HepG2 (cell line): ENCODE data around the gene ZSCAN2. TPM values are rescaled to one million over a fixed set of nuclear protein-coding genes. Genes with fewer than 3 reads are reported as not detected.

Experiments used
- BCL6 ChIP-seq: IDR thresholded peaks from 2 replicates; pipeline ENCODE4 v1.6.1; 2016; ENCODE audit warnings: missing genetic modification reagents, missing compliant biosample characterization
- ELF1 ChIP-seq: sonication (generic); formaldehyde crosslinking; IDR thresholded peaks from 2 replicates; pipeline ENCODE4 v1.4.0; 2020; ENCODE audit warnings: missing genetic modification reagents
- NFKB2 ChIP-seq: sonication (generic); formaldehyde crosslinking; IDR thresholded peaks from 2 replicates; pipeline ENCODE4 v1.4.0; 2020; ENCODE audit warnings: missing genetic modification reagents, borderline replicate concordance
- PAWR ChIP-seq: sonication (generic); formaldehyde crosslinking; IDR thresholded peaks from 2 replicates; pipeline ENCODE4 v1.4.0; 2020; ENCODE audit warnings: missing genetic modification reagents, mild to moderate bottlenecking, borderline replicate concordance
- PHF21A ChIP-seq: sonication (generic); formaldehyde crosslinking; IDR thresholded peaks from 2 replicates; pipeline ENCODE4 v1.5.0; 2020; ENCODE audit warnings: mild to moderate bottlenecking, missing genetic modification reagents
- SAP130 ChIP-seq: IDR thresholded peaks from 2 replicates; pipeline ENCODE4 v1.6.1; 2016; ENCODE audit warnings: low read depth
- SMYD3 ChIP-seq: sonication (generic); formaldehyde crosslinking; IDR thresholded peaks from 2 replicates; pipeline ENCODE4 v1.8.1; 2023; ENCODE audit warnings: mild to moderate bottlenecking, missing genetic modification reagents
- ZNF567 ChIP-seq: sonication (generic); formaldehyde crosslinking; IDR thresholded peaks from 2 replicates; pipeline ENCODE4 v1.8.1; 2023; ENCODE audit warnings: mild to moderate bottlenecking, missing genetic modification reagents, borderline replicate concordance
- polyA plus RNA-seq, 8 experiments: library from polyadenylated mRNA; depleted of rRNA in 3 of 8; stranded (reverse) in 7 of 8; unstranded in 1 of 8; fragments of >200 nt; fragmentation: Illumina TruSeq in 4 of 8; extraction: Trizol in 4 of 8; gene quantifications; 2 replicates each; pipeline versions ENCODE4 v1.2.1 to v1.2.3, GENCODE V29; 2011 to 2016; ENCODE audit warnings: low read depth in 4 of 8, missing spikeins in 1 of 8, mixed read lengths in 1 of 8; ENCODE audit not compliant: insufficient read depth in 1 of 8
- total RNA-seq, 5 experiments: library from RNA; depleted of rRNA; stranded (reverse); fragments of >200 nt; fragmentation: Illumina TruSeq; extraction: Trizol; gene quantifications; 2 replicates each; pipeline ENCODE4 v1.2.3, GENCODE V29; 2016; ENCODE audit warnings: low read depth in 1 of 5
- TF ChIP-seq, protein P1 (sequence below): sonication (generic); formaldehyde crosslinking; IDR thresholded peaks from 2 replicates; pipeline ENCODE4 v1.4.0; 2020; ENCODE audit warnings: missing genetic modification reagents
- TF ChIP-seq, protein P2 (sequence below): sonication (generic); formaldehyde crosslinking; IDR thresholded peaks from 2 replicates; pipeline ENCODE4 v1.4.0; 2020; ENCODE audit warnings: missing genetic modification reagents, borderline replicate concordance
- TF ChIP-seq, protein P3 (sequence below): sonication (generic); formaldehyde crosslinking; IDR thresholded peaks from 2 replicates; pipeline ENCODE4 v1.4.0; 2020; ENCODE audit warnings: missing genetic modification reagents
- TF ChIP-seq, protein P4 (sequence below): sonication (generic); formaldehyde crosslinking; IDR thresholded peaks from 2 replicates; pipeline ENCODE4 v1.8.0; 2022; ENCODE audit warnings: mild to moderate bottlenecking, missing genetic modification reagents, borderline replicate concordance

The ZSCAN2 gene
- total and polyA plus RNA-seq, 2 of the 13 experiments (the other 11 are each of a cell fraction or from before 2014, with no cell fraction given), result 11.4 to 21.5 TPM

DNA sequence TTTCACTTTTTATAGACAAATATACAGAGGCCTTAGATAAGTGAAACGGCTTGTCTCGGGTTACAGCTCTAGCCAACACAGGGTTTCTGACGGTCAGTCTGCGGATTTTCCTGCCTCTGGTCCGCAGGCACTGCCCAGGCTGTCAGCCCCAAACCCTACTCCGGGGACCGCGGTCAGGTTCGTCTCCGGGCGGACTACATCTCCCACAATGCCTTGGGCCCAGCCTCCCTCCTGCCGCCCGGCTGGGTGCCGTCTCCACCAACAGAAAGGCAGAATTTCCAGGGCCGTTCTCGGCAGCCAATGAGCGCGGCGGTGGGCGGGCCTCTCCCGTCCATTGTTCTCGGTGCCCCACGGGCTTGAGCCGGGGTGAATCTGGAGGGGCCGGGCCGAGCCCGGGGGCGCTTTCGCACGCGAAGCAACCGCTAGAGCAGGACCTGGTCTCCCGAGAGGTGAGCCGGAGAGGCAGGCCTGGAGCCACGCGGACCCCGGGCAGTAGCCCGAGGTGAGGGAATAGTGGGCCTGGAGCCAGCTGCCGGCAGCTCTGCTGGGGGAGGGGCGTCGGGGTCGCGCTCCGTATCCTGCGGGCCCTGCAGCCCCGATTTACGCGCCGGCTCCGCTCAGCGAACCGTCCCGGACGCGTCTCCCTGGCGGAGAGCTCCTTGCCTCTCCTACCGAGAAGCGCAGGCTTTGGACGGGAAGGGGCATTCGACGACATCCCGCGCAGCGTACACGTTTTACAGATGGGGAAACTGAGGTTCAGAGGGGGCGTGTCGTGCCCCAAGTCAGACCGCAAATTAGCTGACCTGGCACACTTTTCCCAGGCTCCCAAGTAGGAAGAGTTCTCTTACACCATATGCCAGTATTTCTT is at the start of gene ZSCAN2 (continued):
- TF ChIP-seq BCL6, result no peak
- TF ChIP-seq SMYD3 (CRISPR knock-in tag), result no peak
- TF ChIP-seq, protein P1, sequence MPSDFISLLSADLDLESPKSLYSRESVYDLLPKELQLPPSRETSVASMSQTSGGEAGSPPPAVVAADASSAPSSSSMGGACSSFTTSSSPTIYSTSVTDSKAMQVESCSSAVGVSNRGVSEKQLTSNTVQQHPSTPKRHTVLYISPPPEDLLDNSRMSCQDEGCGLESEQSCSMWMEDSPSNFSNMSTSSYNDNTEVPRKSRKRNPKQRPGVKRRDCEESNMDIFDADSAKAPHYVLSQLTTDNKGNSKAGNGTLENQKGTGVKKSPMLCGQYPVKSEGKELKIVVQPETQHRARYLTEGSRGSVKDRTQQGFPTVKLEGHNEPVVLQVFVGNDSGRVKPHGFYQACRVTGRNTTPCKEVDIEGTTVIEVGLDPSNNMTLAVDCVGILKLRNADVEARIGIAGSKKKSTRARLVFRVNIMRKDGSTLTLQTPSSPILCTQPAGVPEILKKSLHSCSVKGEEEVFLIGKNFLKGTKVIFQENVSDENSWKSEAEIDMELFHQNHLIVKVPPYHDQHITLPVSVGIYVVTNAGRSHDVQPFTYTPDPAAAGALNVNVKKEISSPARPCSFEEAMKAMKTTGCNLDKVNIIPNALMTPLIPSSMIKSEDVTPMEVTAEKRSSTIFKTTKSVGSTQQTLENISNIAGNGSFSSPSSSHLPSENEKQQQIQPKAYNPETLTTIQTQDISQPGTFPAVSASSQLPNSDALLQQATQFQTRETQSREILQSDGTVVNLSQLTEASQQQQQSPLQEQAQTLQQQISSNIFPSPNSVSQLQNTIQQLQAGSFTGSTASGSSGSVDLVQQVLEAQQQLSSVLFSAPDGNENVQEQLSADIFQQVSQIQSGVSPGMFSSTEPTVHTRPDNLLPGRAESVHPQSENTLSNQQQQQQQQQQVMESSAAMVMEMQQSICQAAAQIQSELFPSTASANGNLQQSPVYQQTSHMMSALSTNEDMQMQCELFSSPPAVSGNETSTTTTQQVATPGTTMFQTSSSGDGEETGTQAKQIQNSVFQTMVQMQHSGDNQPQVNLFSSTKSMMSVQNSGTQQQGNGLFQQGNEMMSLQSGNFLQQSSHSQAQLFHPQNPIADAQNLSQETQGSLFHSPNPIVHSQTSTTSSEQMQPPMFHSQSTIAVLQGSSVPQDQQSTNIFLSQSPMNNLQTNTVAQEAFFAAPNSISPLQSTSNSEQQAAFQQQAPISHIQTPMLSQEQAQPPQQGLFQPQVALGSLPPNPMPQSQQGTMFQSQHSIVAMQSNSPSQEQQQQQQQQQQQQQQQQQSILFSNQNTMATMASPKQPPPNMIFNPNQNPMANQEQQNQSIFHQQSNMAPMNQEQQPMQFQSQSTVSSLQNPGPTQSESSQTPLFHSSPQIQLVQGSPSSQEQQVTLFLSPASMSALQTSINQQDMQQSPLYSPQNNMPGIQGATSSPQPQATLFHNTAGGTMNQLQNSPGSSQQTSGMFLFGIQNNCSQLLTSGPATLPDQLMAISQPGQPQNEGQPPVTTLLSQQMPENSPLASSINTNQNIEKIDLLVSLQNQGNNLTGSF (CRISPR knock-in tag), result peak; percentile 50; the same call in 1 of the 2 replicates
- TF ChIP-seq, protein P2, sequence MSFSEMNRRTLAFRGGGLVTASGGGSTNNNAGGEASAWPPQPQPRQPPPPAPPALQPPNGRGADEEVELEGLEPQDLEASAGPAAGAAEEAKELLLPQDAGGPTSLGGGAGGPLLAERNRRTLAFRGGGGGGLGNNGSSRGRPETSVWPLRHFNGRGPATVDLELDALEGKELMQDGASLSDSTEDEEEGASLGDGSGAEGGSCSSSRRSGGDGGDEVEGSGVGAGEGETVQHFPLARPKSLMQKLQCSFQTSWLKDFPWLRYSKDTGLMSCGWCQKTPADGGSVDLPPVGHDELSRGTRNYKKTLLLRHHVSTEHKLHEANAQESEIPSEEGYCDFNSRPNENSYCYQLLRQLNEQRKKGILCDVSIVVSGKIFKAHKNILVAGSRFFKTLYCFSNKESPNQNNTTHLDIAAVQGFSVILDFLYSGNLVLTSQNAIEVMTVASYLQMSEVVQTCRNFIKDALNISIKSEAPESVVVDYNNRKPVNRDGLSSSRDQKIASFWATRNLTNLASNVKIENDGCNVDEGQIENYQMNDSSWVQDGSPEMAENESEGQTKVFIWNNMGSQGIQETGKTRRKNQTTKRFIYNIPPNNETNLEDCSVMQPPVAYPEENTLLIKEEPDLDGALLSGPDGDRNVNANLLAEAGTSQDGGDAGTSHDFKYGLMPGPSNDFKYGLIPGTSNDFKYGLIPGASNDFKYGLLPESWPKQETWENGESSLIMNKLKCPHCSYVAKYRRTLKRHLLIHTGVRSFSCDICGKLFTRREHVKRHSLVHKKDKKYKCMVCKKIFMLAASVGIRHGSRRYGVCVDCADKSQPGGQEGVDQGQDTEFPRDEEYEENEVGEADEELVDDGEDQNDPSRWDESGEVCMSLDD (CRISPR knock-in tag), result peak; percentile 47; the same call in 1 of the 2 replicates
- peak; percentile 63 for TF ChIP-seq PHF21A (CRISPR knock-in tag)
- peak; percentile 82 for TF ChIP-seq SAP130 (CRISPR knock-in tag)
- TF ChIP-seq ELF1 (CRISPR knock-in tag), result peak; percentile 67
- no peak for TF ChIP-seq ZNF567
- TF ChIP-seq, protein P3, sequence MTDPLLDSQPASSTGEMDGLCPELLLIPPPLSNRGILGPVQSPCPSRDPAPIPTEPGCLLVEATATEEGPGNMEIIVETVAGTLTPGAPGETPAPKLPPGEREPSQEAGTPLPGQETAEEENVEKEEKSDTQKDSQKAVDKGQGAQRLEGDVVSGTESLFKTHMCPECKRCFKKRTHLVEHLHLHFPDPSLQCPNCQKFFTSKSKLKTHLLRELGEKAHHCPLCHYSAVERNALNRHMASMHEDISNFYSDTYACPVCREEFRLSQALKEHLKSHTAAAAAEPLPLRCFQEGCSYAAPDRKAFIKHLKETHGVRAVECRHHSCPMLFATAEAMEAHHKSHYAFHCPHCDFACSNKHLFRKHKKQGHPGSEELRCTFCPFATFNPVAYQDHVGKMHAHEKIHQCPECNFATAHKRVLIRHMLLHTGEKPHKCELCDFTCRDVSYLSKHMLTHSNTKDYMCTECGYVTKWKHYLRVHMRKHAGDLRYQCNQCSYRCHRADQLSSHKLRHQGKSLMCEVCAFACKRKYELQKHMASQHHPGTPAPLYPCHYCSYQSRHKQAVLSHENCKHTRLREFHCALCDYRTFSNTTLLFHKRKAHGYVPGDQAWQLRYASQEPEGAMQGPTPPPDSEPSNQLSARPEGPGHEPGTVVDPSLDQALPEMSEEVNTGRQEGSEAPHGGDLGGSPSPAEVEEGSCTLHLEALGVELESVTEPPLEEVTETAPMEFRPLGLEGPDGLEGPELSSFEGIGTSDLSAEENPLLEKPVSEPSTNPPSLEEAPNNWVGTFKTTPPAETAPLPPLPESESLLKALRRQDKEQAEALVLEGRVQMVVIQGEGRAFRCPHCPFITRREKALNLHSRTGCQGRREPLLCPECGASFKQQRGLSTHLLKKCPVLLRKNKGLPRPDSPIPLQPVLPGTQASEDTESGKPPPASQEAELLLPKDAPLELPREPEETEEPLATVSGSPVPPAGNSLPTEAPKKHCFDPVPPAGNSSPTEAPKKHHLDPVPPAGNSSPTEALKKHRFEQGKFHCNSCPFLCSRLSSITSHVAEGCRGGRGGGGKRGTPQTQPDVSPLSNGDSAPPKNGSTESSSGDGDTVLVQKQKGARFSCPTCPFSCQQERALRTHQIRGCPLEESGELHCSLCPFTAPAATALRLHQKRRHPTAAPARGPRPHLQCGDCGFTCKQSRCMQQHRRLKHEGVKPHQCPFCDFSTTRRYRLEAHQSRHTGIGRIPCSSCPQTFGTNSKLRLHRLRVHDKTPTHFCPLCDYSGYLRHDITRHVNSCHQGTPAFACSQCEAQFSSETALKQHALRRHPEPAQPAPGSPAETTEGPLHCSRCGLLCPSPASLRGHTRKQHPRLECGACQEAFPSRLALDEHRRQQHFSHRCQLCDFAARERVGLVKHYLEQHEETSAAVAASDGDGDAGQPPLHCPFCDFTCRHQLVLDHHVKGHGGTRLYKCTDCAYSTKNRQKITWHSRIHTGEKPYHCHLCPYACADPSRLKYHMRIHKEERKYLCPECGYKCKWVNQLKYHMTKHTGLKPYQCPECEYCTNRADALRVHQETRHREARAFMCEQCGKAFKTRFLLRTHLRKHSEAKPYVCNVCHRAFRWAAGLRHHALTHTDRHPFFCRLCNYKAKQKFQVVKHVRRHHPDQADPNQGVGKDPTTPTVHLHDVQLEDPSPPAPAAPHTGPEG, result no peak
- TF ChIP-seq, protein P4, sequence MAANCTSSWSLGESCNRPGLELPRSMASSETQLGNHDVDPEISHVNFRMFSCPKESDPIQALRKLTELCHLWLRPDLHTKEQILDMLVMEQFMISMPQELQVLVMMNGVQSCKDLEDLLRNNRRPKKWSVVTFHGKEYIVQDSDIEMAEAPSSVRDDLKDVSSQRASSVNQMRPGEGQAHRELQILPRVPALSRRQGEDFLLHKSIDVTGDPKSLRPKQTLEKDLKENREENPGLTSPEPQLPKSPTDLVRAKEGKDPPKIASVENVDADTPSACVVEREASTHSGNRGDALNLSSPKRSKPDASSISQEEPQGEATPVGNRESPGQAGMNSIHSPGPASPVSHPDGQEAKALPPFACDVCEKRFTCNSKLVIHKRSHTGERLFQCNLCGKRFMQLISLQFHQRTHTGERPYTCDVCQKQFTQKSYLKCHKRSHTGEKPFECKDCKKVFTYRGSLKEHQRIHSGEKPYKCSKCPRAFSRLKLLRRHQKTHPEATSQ (CRISPR knock-in tag), result no peak
- no peak for TF ChIP-seq NFKB2 (CRISPR knock-in tag)
- no peak for TF ChIP-seq PAWR (CRISPR knock-in tag)
